ENCODE measurements around the gene SLC2A8. TPM values are rescaled to one million over a fixed set of nuclear protein-coding genes. Genes with fewer than 3 reads are reported as not detected.

Gene SLC2A8
- total RNA-seq, 1 donor from 2014 or later = 27.5 TPM

- TF ChIP-seq, protein P1, sequence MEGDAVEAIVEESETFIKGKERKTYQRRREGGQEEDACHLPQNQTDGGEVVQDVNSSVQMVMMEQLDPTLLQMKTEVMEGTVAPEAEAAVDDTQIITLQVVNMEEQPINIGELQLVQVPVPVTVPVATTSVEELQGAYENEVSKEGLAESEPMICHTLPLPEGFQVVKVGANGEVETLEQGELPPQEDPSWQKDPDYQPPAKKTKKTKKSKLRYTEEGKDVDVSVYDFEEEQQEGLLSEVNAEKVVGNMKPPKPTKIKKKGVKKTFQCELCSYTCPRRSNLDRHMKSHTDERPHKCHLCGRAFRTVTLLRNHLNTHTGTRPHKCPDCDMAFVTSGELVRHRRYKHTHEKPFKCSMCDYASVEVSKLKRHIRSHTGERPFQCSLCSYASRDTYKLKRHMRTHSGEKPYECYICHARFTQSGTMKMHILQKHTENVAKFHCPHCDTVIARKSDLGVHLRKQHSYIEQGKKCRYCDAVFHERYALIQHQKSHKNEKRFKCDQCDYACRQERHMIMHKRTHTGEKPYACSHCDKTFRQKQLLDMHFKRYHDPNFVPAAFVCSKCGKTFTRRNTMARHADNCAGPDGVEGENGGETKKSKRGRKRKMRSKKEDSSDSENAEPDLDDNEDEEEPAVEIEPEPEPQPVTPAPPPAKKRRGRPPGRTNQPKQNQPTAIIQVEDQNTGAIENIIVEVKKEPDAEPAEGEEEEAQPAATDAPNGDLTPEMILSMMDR (IDR thresholded peaks at IDR 0.05; ENCODE audit: insufficient read depth, low read length, poor library complexity, severe bottlenecking) = no peak
- no peak for DNase-seq (ENCODE audit: low read depth)
- Histone ChIP-seq H3K27me3 (ENCODE audit: control insufficient read depth, insufficient read depth, low read length) (no peaks in the 10 kb centered on the region), H3K36me3 (ENCODE audit: control insufficient read depth, insufficient read depth, low read length) (peaks cover 10% of the 10 kb centered on the region), H3K4me3 (ENCODE audit: low read depth, low read length) (no peak overlapping the region)
These were observed 40.7 kb downstream of the SLC2A8 start for GRCh38 chr9:127437497-127438264.

- H3K27me3 ChIP-seq (ENCODE audit: control insufficient read depth, insufficient read depth, low read length) = no peaks in the 10 kb centered on the region
- H3K36me3 ChIP-seq (ENCODE audit: control insufficient read depth, insufficient read depth, low read length) = peaks cover 10% of the 10 kb centered on the region
- TF ChIP-seq, protein P1 (IDR thresholded peaks at IDR 0.05; ENCODE audit: insufficient read depth, low read length, poor library complexity, severe bottlenecking) = no peak
- no peak overlapping the region for H3K4me3 ChIP-seq (ENCODE audit: low read depth, low read length)
- no peak for DNase-seq (ENCODE audit: low read depth)
These were observed 41.4 kb downstream of the SLC2A8 start for GRCh38 chr9:127438394-127438793.

DNA sequence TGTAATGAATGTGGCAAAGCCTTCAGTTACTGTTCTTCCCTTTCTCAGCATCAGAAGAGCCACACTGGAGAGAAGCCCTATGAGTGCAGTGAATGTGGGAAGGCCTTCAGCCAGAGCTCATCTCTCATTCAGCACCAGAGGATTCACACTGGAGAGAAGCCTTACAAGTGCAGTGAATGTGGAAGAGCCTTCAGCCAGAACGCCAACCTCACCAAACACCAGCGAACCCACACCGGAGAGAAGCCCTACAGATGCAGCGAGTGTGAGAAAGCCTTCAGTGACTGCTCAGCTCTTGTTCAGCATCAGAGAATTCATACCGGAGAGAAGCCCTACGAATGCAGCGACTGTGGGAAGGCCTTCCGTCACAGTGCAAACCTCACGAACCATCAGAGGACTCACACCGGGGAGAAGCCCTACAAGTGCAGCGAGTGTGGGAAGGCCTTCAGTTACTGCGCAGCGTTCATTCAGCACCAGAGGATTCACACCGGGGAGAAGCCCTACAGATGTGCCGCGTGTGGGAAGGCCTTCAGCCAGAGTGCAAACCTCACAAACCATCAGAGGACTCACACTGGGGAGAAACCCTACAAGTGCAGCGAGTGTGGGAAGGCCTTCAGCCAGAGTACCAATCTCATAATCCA is 47.4 kb downstream of the SLC2A8 start:
- Histone ChIP-seq H3K27me3 (ENCODE audit: control insufficient read depth, insufficient read depth, low read length) (no peaks in the 10 kb centered on the region), H3K36me3 (ENCODE audit: control insufficient read depth, insufficient read depth, low read length) (peaks cover 13% of the 10 kb centered on the region), H3K4me3 (ENCODE audit: low read depth, low read length) (no peak overlapping the region)
- no peak for DNase-seq (ENCODE audit: low read depth)
- TF ChIP-seq, protein P1 (IDR thresholded peaks at IDR 0.05; ENCODE audit: insufficient read depth, low read length, poor library complexity, severe bottlenecking) = no peak

DNA sequence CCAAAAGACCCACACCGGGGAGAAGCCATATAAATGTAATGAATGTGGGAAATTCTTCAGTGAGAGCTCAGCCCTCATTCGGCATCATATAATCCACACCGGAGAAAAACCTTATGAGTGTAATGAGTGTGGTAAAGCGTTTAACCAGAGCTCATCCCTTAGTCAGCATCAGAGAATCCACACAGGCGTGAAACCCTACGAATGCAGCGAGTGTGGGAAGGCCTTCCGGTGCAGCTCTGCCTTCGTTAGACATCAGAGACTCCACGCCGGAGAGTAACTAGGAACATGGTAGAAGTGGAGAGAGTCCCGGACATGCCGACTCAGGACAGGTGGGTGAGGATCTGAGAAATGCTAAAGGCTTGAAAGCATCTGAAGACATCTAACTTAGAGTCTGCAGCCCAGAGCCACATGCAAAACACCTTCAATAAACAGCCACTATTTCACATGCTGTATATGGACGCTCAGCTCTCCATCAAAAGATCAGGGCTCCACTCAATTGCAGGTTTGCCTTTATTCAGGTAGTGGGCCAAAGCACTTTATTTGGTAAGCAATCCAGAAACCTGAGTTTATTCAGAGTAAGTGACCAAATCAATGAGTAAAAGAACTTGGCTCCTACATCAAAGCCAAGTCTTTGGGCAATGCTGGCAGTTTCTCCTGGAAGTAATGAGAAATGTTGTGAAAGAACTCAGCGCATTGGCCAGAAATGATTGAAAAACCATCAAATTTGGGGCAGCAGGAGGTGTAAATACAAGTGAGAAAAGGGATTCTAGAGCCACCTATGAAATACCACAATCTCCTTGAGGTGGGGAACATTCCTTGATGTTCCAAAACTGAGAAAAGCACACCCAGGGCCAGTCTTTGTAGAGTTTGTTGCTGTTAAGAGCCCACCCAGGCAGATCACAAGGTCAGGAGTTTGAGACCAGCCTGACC is 48.2 kb downstream of the SLC2A8 start:
- Histone ChIP-seq H3K36me3 (ENCODE audit: control insufficient read depth, insufficient read depth, low read length) (peaks cover 14% of the 10 kb centered on the region), H3K27me3 (ENCODE audit: control insufficient read depth, insufficient read depth, low read length) (no peaks in the 10 kb centered on the region), H3K4me3 (ENCODE audit: low read depth, low read length) (no peak overlapping the region)
- TF ChIP-seq, protein P1 (IDR thresholded peaks at IDR 0.05; ENCODE audit: insufficient read depth, low read length, poor library complexity, severe bottlenecking) = no peak
- no peak for DNase-seq (ENCODE audit: low read depth)

DNA sequence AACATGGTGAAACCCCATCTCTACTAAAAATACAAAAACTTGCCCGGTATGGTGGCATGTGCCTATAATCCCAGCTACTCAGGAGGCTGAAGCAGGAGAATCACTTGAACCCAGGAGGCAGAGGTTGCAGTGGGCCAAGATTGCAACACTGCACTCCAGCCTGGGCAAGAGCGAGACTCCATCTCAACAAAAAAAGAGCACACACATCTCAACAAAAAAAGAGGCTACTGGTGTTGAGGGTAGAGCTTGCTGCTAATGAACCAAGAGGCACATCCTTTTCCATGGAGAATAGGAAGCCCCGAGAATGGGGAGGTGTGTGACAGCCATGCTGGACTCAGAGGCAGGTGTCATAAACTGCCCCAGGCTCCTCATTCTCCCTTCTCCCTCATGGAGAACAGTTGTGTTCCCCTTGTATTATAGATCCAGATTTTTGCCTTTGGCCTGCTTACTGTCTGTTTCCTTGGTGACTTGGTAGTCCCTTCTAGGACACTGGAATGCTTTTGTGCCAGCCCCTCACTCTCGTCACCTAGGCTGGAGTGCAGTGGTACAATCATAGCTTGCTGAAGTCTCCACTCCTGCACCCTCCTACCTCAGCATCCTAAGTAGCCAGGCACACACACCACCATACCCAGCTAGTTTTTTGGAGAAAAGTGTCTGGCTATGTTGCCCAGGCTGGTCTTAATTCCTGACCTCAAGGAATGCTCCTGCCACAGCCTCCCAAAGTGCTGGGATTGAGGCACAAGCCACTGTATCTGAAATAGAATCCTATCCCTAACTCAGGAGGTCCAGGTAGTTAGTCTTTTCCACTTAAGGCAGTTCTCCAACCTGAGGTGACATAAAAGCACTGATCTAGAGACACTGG is 49.1 kb downstream of the SLC2A8 start:
- no peak overlapping the region for H3K4me3 ChIP-seq (ENCODE audit: low read depth, low read length)
- H3K36me3 ChIP-seq (ENCODE audit: control insufficient read depth, insufficient read depth, low read length) = peaks cover 12% of the 10 kb centered on the region
- DNase-seq (ENCODE audit: low read depth) = no peak
- no peaks in the 10 kb centered on the region for H3K27me3 ChIP-seq (ENCODE audit: control insufficient read depth, insufficient read depth, low read length)
- TF ChIP-seq, protein P1 (IDR thresholded peaks at IDR 0.05; ENCODE audit: insufficient read depth, low read length, poor library complexity, severe bottlenecking) = no peak
